Measurements from ENCODE around the gene WDR86. TPM values are rescaled to one million over a fixed set of nuclear protein-coding genes. Genes with fewer than 3 reads are reported as not detected.

Gene WDR86
- total RNA-seq, 2 donors from 2014 or later = 8.5 TPM; not detected in 1

DNA sequence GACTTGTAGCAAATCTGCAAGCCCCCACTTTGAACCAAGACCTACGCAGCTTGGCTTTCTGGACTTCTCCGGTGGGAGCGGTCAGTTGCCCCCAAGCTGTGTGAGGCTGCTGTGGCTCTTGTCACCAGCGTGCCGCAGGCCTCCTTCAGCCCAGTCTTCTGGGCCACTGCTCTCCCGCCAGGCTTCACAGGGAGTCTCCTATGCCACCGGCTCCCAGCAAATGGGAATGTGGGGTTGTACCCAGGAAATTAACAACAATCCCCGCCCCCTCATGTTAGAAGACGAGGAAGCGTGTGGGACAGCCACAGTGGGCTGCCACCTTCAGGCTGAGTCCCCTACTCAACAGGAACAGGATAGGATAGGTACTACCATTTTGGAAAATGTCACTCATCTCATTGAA, 4.2 kb downstream of the WDR86 start:
- Histone ChIP-seq H3K4me3 (no peak overlapping the region), H3K9me3 (no peaks in the 10 kb centered on the region), H3K27ac (no peak overlapping the region), H3K27me3 (replicated peaks; ENCODE audit: insufficient read depth) (peaks cover 20% of the 10 kb centered on the region), H3K4me1 (ENCODE audit: control insufficient read depth in 1 of 2, low read depth in 2 of 2) (peaks cover 29 to 49% of the 10 kb centered on the region in 2 donors), H3K36me3 (no peaks in the 10 kb centered on the region)
- ATAC-seq (ENCODE audit: insufficient number of reproducible peaks, low FRiP score, low read depth) = no peak
- TF ChIP-seq CTCF (IDR thresholded peaks at IDR 0.05) = no peak
- no peak for DNase-seq (ENCODE audit: low spot score)

- H3K27ac ChIP-seq = peak overlapping the region in 1 of 2 donors; percentile 42
- no peak overlapping the region for H3K4me3 ChIP-seq
- DNase-seq (ENCODE audit: low spot score) = no peak
Measured at GRCh38 chr7:151405056-151405455, 4.8 kb downstream of the WDR86 start.

DNA sequence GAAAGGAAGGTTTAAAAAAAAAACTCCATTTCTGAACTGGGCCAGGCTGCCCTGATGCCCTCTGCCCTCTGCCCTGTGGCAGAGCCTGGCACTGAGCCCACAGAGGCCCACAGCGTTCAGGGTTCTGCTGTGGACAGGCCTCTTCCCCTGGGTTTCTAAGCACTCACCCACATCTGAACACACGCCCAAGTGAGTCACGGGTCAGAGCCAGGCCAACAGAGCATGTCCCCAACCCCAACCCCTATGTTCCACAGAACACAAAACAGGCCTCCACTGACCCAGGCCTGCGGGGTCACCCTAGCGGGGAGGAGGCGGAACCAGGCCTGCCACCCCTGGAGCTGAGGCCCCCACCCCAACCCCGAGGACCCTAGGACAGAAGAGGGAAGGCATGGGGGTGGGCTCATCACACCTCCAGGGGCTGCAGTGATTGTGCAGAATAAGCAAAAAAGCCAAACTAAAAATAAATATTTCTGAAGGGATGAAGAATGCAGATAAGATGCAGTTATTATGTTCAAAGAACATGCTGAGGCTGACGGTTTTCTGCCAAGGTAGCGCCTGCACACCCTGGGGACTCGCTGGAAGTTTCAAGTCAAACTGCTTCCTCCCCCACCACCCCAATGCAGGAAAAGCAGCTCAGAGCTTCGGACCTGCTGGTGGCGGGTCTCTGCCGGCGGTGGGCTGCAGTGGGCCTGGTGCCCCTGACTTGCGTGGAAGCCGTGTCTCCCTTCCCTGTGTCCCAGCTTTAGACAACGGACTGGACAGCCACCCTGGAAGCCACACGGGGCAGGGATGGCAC, 5.4 kb downstream of the WDR86 start:
- H3K36me3 ChIP-seq = no peaks in the 10 kb centered on the region
- H3K27me3 ChIP-seq (replicated peaks; ENCODE audit: insufficient read depth) = peaks cover 8% of the 10 kb centered on the region
- DNase-seq (ENCODE audit: low spot score) (peak; percentile 53), ATAC-seq (ENCODE audit: insufficient number of reproducible peaks, low FRiP score, low read depth) (no peak)
- no peak overlapping the region for H3K4me3 ChIP-seq
- H3K9me3 ChIP-seq = no peaks in the 10 kb centered on the region
- TF ChIP-seq CTCF (IDR thresholded peaks at IDR 0.05) = no peak
- H3K27ac ChIP-seq = peak overlapping the region; percentile 38 to 42
- H3K4me1 ChIP-seq (ENCODE audit: control insufficient read depth in 1 of 2, low read depth in 2 of 2) = peaks cover 22 to 37% of the 10 kb centered on the region in 2 donors

More at GRCh38 chr7:151405056-151405455, 4.8 kb downstream of the WDR86 start:
- H3K27me3 ChIP-seq (replicated peaks; ENCODE audit: insufficient read depth) = peaks cover 14% of the 10 kb centered on the region
- TF ChIP-seq CTCF (IDR thresholded peaks at IDR 0.05) = no peak
- no peaks in the 10 kb centered on the region for H3K36me3 ChIP-seq
- no peak for ATAC-seq (ENCODE audit: insufficient number of reproducible peaks, low FRiP score, low read depth)
- peaks cover 27 to 43% of the 10 kb centered on the region in 2 donors for H3K4me1 ChIP-seq (ENCODE audit: control insufficient read depth in 1 of 2, low read depth in 2 of 2)
- H3K9me3 ChIP-seq = no peaks in the 10 kb centered on the region

DNA sequence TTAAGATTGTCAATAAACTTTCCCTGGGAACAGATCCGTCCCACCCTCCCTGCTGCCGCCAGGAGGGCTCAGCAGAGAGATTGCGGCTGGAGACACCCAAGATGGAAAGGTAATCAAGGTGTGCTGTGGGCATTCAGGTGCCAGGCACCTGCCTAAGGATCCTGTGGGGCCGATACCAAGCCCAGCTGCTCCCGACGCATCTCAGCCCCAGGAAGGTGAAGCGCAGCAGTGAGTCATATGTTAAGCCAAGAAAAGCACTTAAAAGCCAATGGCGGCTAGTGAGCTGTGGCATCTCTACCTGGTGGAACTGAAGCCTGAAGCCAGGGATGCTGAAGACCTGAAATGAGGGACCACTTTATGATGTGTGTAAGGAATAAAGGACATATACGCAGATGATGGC, 6.1 kb downstream of the WDR86 start:
- DNase-seq (ENCODE audit: low spot score) (no peak), ATAC-seq (ENCODE audit: insufficient number of reproducible peaks, low FRiP score, low read depth) (no peak)
- H3K27ac ChIP-seq = peak overlapping the region; percentile 39 to 42
- no peak for TF ChIP-seq CTCF (IDR thresholded peaks at IDR 0.05)
- no peak overlapping the region for H3K4me3 ChIP-seq
- no peaks in the 10 kb centered on the region for H3K36me3 ChIP-seq
- peaks cover 18 to 31% of the 10 kb centered on the region in 2 donors for H3K4me1 ChIP-seq (ENCODE audit: control insufficient read depth in 1 of 2, low read depth in 2 of 2)
- peaks cover 5% of the 10 kb centered on the region for H3K27me3 ChIP-seq (replicated peaks; ENCODE audit: insufficient read depth)
- no peaks in the 10 kb centered on the region for H3K9me3 ChIP-seq

DNA sequence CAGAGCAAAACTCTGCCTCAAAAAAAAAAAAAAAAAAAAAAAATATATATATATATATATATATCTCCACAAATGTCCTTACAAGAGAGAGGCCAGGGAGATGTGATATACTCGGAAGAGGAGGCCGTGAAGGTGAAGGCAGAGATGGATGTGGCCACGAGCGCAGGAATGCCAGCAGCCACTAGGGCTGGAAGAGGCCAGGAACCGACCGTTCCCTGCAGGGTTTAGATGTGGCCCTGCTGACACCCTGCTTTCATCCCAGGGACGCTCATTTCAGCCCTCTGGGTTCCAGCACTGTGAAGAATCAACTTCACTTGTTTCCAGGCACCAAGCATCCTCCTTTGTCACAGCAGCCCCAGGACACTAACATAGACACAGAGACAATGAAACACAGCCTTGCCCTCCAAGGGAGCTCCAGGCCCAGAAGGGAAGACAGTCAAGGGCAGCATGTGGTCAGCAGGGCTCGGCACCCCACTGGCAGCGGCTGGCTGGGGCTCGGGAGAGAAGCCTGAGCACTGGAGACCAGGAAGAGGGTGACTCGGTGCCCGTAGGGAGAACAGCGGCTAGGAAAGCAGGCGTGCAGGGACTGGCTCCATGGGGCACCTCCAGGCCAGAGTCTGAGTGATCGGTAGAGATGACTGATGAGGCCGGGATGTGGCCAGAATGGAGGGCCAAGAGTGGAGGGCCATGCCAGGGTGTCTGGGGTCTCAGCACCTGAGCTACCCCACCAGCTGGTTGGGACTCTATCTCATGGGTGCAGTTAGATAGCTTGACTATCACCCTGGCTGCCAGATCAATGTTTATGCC, 7.6 kb downstream of the WDR86 start:
- TF ChIP-seq CTCF (IDR thresholded peaks at IDR 0.05) = no peak
- H3K27ac ChIP-seq = no peak overlapping the region
- DNase-seq (ENCODE audit: low spot score) = no peak
- no peaks in the 10 kb centered on the region for H3K9me3 ChIP-seq
- H3K4me1 ChIP-seq (ENCODE audit: control insufficient read depth in 1 of 2, low read depth in 2 of 2) = peaks cover 18 to 27% of the 10 kb centered on the region in 2 donors
- no peaks in the 10 kb centered on the region for H3K27me3 ChIP-seq (replicated peaks; ENCODE audit: insufficient read depth)
- H3K36me3 ChIP-seq = no peaks in the 10 kb centered on the region
- no peak for ATAC-seq (ENCODE audit: insufficient number of reproducible peaks, low FRiP score, low read depth)
- H3K4me3 ChIP-seq = no peak overlapping the region
